ENCODE data around the gene DBI. TPM values are rescaled to one million over a fixed set of nuclear protein-coding genes. Genes with fewer than 3 reads are reported as not detected.
"Not testable (repeated sequence)": the region's sequence is repeated elsewhere in the genome, so short reads cannot be mapped to it uniquely, and the experiment has no call there.

DBI gene
- total RNA-seq, 1 donor from 2014 or later: 146 TPM

GRCh38 chr2:119371111-119371510 lies 4.3 kb downstream of the DBI start:
- no peak overlapping the region for H3K27ac Mint-ChIP-seq
- no peaks in the 10 kb centered on the region for H3K9me3 Mint-ChIP-seq
- H3K36me3 Mint-ChIP-seq (ENCODE audit: low read depth): peaks cover 62% of the 10 kb centered on the region
- intact Hi-C loops (cut with micrococcal nuclease): no loop called here
- no peaks in the 10 kb centered on the region for H3K27me3 Mint-ChIP-seq (ENCODE audit: insufficient read depth)
- no peak for DNase-seq (ENCODE audit: low spot score)
- H3K4me3 Mint-ChIP-seq: no peak overlapping the region
- peaks cover 25% of the 10 kb centered on the region for H3K4me1 Mint-ChIP-seq (ENCODE audit: low read depth)

DNA sequence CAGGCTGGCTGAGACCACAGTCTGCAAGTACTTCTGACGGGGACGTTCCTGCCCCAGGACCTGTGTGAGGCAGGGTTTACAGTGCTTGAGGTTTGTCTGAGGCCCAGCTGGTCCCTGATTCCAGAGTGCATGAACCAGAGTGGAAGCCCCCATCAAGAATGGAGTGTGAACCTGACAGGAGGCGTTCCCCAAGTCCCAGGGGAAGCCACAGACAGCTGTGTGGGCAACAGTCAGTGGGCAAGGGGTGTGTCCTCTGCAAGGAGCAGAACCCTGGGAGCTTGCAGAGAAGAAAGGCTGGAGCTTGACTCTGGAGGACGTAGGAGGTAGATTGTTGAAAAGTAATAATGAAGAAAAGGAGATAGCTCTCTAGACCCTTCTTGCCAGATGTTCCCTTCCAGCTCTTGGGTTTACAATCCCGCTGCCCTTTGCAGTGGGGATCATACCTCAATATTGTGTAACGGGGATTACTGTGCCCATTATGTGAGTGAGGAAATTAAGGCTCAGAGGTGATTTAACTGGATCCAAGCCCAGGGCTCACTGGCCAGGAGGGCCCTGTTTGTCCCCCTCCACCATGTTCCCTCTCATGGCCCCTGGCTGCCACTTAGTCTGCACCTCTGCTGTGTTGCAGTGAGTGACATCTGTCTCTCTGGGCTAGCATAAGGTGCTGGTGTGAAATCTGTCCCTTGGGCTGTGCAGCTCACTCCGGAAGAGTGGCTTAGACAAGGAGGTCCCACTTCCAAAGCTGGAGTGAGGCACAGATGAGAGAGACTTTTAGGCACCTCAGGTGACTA lies 6.2 kb downstream of the DBI start:
- intact Hi-C loops (cut with micrococcal nuclease): no loop called here
- H3K9me3 Mint-ChIP-seq: no peaks in the 10 kb centered on the region
- H3K4me1 Mint-ChIP-seq (ENCODE audit: low read depth): peaks cover 16% of the 10 kb centered on the region
- DNase-seq (ENCODE audit: low spot score): no peak
- peaks cover 57% of the 10 kb centered on the region for H3K36me3 Mint-ChIP-seq (ENCODE audit: low read depth)
- no peaks in the 10 kb centered on the region for H3K27me3 Mint-ChIP-seq (ENCODE audit: insufficient read depth)
- H3K27ac Mint-ChIP-seq: no peak overlapping the region
- no peak overlapping the region for H3K4me3 Mint-ChIP-seq

DNA sequence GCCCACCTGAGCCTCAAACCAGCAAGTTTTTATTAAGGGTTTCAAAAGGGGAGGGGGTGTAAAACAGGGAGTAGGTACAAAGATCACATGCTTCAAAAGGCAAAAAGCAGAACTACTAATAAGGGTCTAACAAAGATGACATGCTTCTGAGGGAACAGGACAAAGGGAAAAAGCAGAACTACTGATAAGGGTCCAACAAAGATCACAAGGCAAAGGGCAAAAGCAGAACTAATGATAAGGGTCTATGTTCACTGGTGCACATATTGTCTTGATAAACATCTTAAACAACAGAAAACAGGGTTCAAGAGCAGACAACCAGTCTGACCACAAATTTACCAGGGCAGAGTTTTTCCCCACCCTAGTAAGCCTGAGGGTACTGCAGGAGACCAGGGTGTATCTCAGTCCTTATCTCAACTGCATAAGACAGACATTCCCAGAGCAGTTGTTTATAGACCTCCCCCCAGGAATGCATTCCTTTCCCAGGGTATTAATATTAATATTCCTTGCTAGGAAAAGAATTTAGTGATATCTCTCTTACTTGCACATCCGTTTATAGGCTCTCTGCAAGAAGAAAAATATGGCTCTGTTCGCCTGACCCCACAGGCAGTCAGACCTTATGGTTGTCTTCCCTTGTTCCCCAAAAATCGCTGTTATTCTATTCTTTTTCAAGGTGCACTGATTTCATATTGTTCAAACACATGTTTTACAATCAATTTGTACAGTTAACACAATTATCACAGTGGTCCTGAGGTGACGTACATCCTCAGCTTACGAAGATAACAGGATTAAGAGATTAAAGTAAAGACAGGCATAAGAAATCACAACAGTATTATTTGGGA lies 7.3 kb downstream of the DBI start:
- H3K9me3 Mint-ChIP-seq; DNase-seq (ENCODE audit: low spot score); H3K4me3 Mint-ChIP-seq; H3K27me3 Mint-ChIP-seq (ENCODE audit: insufficient read depth); H3K27ac Mint-ChIP-seq; intact Hi-C loops (cut with micrococcal nuclease); H3K4me1 Mint-ChIP-seq (ENCODE audit: low read depth): not testable (repeated sequence)
- H3K36me3 Mint-ChIP-seq (ENCODE audit: low read depth): peaks cover 51% of the 10 kb centered on the region

GRCh38 chr2:119376406-119376805 lies 9.6 kb downstream of the DBI start:
- intact Hi-C loops (cut with micrococcal nuclease); H3K27ac Mint-ChIP-seq; H3K9me3 Mint-ChIP-seq; DNase-seq (ENCODE audit: low spot score); H3K4me1 Mint-ChIP-seq (ENCODE audit: low read depth); H3K4me3 Mint-ChIP-seq: not testable (repeated sequence)
- Mint-ChIP-seq H3K36me3 (ENCODE audit: low read depth) (peaks cover 33% of the 10 kb centered on the region), H3K27me3 (ENCODE audit: insufficient read depth) (peaks cover 13% of the 10 kb centered on the region)

GRCh38 chr2:119376810-119377209 lies 10.0 kb downstream of the DBI start:
- Mint-ChIP-seq H3K27ac (no peak overlapping the region), H3K36me3 (ENCODE audit: low read depth) (peaks cover 31% of the 10 kb centered on the region), H3K27me3 (ENCODE audit: insufficient read depth) (peaks cover 16% of the 10 kb centered on the region), H3K9me3 (no peaks in the 10 kb centered on the region), H3K4me3 (no peak overlapping the region), H3K4me1 (ENCODE audit: low read depth) (no peaks in the 10 kb centered on the region)
- intact Hi-C loops (cut with micrococcal nuclease): no loop called here
- no peak for DNase-seq (ENCODE audit: low spot score)

DNA sequence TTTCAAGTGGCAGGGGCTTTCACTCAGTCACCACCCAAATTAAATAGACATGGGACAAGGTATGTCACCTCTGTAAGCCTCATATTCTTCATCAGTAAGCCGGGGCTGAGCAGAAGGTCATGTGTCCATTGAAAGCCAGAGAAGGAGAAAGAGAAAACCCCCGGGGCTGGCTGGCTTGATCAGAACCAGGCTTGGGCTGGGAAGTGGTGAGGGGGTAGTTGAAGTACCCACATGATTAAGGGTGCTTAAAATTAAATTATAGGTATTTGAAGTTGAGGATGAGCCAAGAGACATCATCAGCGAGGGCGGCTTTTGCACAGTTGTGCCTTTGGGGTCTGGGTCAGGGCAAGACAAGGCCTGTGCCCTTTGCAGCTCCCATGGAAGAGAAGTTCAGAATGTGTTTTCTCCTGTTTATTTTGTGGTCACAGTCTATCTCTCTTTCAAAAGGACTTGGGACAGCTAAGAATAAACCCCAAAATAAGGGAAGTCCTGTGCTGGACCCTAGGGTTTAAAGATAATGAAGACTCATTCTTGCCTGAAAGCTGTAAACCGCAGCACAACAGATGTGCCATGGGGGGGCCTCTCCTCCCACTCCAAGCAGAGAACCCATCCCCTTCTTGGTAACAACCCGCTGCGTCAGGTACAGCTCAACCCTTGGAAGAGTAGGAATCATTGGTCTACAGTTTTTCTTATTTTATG lies 10.7 kb downstream of the DBI start:
- H3K27ac Mint-ChIP-seq: no peak overlapping the region
- peaks cover 25% of the 10 kb centered on the region for H3K36me3 Mint-ChIP-seq (ENCODE audit: low read depth)
- H3K4me3 Mint-ChIP-seq: no peak overlapping the region
- no peak for DNase-seq (ENCODE audit: low spot score)
- intact Hi-C loops (cut with micrococcal nuclease): no loop called here
- no peaks in the 10 kb centered on the region for H3K4me1 Mint-ChIP-seq (ENCODE audit: low read depth)
- no peaks in the 10 kb centered on the region for H3K9me3 Mint-ChIP-seq
- peaks cover 21% of the 10 kb centered on the region for H3K27me3 Mint-ChIP-seq (ENCODE audit: insufficient read depth)

DNA sequence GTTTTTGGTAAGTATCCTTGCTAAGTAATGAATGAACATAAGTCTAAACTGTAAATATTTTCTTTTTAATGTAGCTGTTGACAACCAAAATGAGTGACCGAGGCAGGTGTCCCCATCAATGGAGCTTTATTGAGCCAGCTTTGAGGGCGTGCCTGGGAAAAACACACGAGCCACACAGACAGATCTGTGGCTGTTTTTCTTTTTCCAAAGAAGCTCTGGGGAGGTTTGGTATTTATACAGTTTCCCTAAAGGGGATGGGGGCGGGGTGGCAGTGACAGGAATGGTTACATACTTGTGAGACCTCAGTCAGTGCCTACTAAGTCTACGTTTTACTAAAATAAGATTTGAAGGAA lies 11.2 kb downstream of the DBI start:
- peaks cover 21% of the 10 kb centered on the region for H3K27me3 Mint-ChIP-seq (ENCODE audit: insufficient read depth)
- H3K4me3 Mint-ChIP-seq: no peak overlapping the region
- no peak for DNase-seq (ENCODE audit: low spot score)
- intact Hi-C loops (cut with micrococcal nuclease): no loop called here
- H3K9me3 Mint-ChIP-seq: no peaks in the 10 kb centered on the region
- no peak overlapping the region for H3K27ac Mint-ChIP-seq
- H3K36me3 Mint-ChIP-seq (ENCODE audit: low read depth): peaks cover 20% of the 10 kb centered on the region
- H3K4me1 Mint-ChIP-seq (ENCODE audit: low read depth): no peaks in the 10 kb centered on the region

DNA sequence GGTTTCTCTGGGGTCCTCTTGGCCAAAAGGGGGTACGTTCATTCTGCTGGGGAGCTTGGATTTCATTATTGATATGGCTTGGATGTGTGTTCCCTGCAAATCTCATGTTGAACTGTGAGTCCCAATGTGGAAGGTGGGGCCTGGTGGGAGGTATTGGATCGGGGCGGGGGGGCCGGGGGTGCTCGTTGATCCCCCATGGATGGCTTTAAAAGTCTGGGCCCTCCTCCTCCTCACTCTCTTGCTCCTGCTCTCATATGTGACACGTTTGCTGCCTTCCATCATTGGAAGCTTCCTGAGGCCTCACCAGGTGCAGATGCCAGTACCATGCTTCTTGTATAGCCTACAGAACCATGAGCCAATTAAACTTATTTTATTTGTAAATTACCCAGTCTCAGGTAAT lies 11.8 kb downstream of the DBI start:
- intact Hi-C loops (cut with micrococcal nuclease): no loop called here

GRCh38 chr2:119383410-119384140 lies 16.8 kb downstream of the DBI start:
- no peaks in the 10 kb centered on the region for H3K9me3 Mint-ChIP-seq
- H3K27me3 Mint-ChIP-seq (ENCODE audit: insufficient read depth): peaks cover 36% of the 10 kb centered on the region
- no peak overlapping the region for H3K27ac Mint-ChIP-seq
- H3K4me3 Mint-ChIP-seq: no peak overlapping the region
- no peaks in the 10 kb centered on the region for H3K36me3 Mint-ChIP-seq (ENCODE audit: low read depth)
- H3K4me1 Mint-ChIP-seq (ENCODE audit: low read depth): peaks cover 10% of the 10 kb centered on the region
- no peak for DNase-seq (ENCODE audit: low spot score)
- intact Hi-C loops (cut with micrococcal nuclease): no loop called here

More for the DNA sequence above, 11.8 kb downstream of the DBI start:
- Mint-ChIP-seq H3K27me3 (ENCODE audit: insufficient read depth) (peaks cover 24% of the 10 kb centered on the region), H3K4me1 (ENCODE audit: low read depth) (no peaks in the 10 kb centered on the region), H3K27ac (no peak overlapping the region), H3K36me3 (ENCODE audit: low read depth) (peaks cover 15% of the 10 kb centered on the region), H3K4me3 (no peak overlapping the region), H3K9me3 (no peaks in the 10 kb centered on the region)
- DNase-seq (ENCODE audit: low spot score): no peak

GRCh38 chr2:119384971-119385370 lies 18.2 kb downstream of the DBI start:
- H3K27ac Mint-ChIP-seq: no peak overlapping the region
- H3K4me1 Mint-ChIP-seq (ENCODE audit: low read depth): peaks cover 10% of the 10 kb centered on the region
- DNase-seq (ENCODE audit: low spot score): no peak
- intact Hi-C loops (cut with micrococcal nuclease): no loop called here
- no peak overlapping the region for H3K4me3 Mint-ChIP-seq
- peaks cover 37% of the 10 kb centered on the region for H3K27me3 Mint-ChIP-seq (ENCODE audit: insufficient read depth)
- no peaks in the 10 kb centered on the region for H3K9me3 Mint-ChIP-seq
- H3K36me3 Mint-ChIP-seq (ENCODE audit: low read depth): no peaks in the 10 kb centered on the region

DNA sequence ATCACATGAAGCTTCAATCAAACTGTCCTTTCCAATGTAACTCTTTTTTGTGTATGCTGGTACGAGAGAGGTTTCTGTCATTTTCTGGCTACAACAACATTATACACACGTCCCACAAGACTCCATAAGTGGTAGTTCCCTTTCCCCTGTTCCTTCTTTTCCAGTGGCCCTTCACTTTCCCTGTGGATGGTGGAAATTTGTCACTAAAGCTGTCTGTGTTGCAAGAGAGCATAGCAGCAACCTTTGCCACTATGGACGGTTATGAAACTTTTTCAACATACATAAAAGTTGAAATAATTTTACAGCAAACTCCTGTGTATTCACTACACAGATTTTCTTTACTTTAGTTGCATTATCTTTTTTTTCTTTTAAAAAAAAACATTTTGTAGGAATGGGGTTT lies 18.7 kb downstream of the DBI start:
- Mint-ChIP-seq H3K9me3 (no peaks in the 10 kb centered on the region), H3K36me3 (ENCODE audit: low read depth) (no peaks in the 10 kb centered on the region), H3K4me3 (no peak overlapping the region), H3K27ac (no peak overlapping the region), H3K4me1 (ENCODE audit: low read depth) (peaks cover 10% of the 10 kb centered on the region), H3K27me3 (ENCODE audit: insufficient read depth) (peaks cover 35% of the 10 kb centered on the region)
- no peak for DNase-seq (ENCODE audit: low spot score)
- intact Hi-C loops (cut with micrococcal nuclease): no loop called here

DNA sequence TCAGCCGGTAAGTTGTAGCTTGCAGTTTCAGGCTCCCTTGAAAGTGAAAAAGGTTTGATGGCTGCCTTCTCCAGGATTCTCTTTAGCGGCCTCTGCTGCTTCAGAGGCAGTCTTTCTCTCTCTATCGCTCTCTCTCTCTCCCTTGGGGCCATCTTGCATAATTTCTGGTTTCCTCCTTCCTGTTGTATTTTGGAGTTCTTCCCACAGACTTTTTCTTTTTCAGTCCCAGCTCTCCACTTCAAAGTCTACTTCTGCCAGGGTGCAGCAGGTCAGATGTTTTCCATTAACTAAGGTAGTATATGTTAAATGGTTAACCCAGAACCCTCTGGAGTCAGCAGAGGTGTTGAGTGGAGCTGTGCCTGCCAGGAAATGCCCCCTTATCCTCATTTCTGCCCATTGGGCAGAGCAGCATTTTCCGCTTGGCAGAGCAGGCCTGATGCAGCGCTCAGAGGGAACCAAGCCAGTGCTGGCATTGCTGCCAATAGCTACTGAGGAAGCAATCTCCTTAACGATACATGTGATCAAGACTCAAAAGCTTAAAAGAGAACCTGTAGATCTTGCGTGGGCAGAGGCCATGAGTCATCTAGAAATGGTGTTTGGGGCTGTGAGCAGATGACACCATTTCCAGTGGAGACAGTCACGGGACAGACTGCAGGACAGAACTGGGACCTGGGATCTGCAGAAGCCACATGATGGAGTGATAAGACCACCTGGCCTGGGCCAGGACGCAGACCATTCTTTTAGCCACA lies 20.8 kb downstream of the DBI start:
- intact Hi-C loops (cut with micrococcal nuclease): loop anchor here (1.0 kb wide), 1 partner anchor 20 kb away; no protein-coding TSS in a partner anchor
- Mint-ChIP-seq H3K4me1 (ENCODE audit: low read depth) (peaks cover 10% of the 10 kb centered on the region), H3K9me3 (no peaks in the 10 kb centered on the region), H3K27me3 (ENCODE audit: insufficient read depth) (peaks cover 23% of the 10 kb centered on the region), H3K36me3 (ENCODE audit: low read depth) (no peaks in the 10 kb centered on the region), H3K27ac (peak overlapping the region; percentile 34), H3K4me3 (no peak overlapping the region)
- DNase-seq (ENCODE audit: low spot score): no peak

Data from activated T-helper 1 cell treated with anti-CD3 and anti-CD28 coated beads, Interleukin-12 subunit alpha, Interleukin-12 subunit beta, Interleukin-2, Interleukin-4 antibody, amounts not matched to agents 30 ng/mL and 10 ng/mL and 1 ng/mL, durations not matched to agents 14 hours and 24 hours and 36 hours (primary cell).